ENCODE measurements around the gene PRPF19. TPM values are rescaled to one million over a fixed set of nuclear protein-coding genes. Genes with fewer than 3 reads are reported as not detected.

PRPF19 gene
- total and polyA plus RNA-seq, 9 donors: 32.6 to 94.5 (median 73.4) TPM

- no peaks in the 10 kb centered on the region for H3K27me3 ChIP-seq (ENCODE audit: control insufficient read depth, insufficient read depth, low read length)
- H3K27ac ChIP-seq (ENCODE audit: low read length): no peak overlapping the region
- H3K4me3 ChIP-seq (ENCODE audit: low read length): no peak overlapping the region
- no peak for DNase-seq
- H3K9me3 ChIP-seq (replicated peaks; ENCODE audit: control insufficient read depth, low read depth, low read length): no peaks in the 10 kb centered on the region
- H3K4me1 ChIP-seq (ENCODE audit: control insufficient read depth, insufficient read depth, low read length): peaks cover 47% of the 10 kb centered on the region
- WGBS (ENCODE audit: insufficient coverage): 100% methylated on average over 1 of the region's 1 CpG
- peaks cover 33% of the 10 kb centered on the region for H3K36me3 ChIP-seq (ENCODE audit: control insufficient read depth, insufficient read depth, low read length)
Measured at GRCh38 chr11:60917267-60917666, 10.9 kb upstream of the PRPF19 start.

GRCh38 chr11:60916669-60917206 lies 10.4 kb upstream of the PRPF19 start:
- H3K36me3 ChIP-seq (ENCODE audit: control insufficient read depth, insufficient read depth, low read length): peaks cover 28% of the 10 kb centered on the region
- no peaks in the 10 kb centered on the region for H3K27me3 ChIP-seq (ENCODE audit: control insufficient read depth, insufficient read depth, low read length)
- DNase-seq: no peak
- no peak overlapping the region for H3K27ac ChIP-seq (ENCODE audit: low read length)
- H3K9me3 ChIP-seq (replicated peaks; ENCODE audit: control insufficient read depth, low read depth, low read length): no peaks in the 10 kb centered on the region
- peaks cover 46% of the 10 kb centered on the region for H3K4me1 ChIP-seq (ENCODE audit: control insufficient read depth, insufficient read depth, low read length)
- WGBS (ENCODE audit: insufficient coverage): 73% methylated on average over 1 of the region's 3 CpGs
- H3K4me3 ChIP-seq (ENCODE audit: low read length): no peak overlapping the region

- WGBS (ENCODE audit: insufficient coverage): 2% methylated on average over 10 of the region's 17 CpGs
- Histone ChIP-seq H3K9me3 (replicated peaks; ENCODE audit: control insufficient read depth, low read depth, low read length) (no peaks in the 10 kb centered on the region), H3K4me3 (ENCODE audit: low read length) (peak overlapping the region; percentile 92), H3K27ac (ENCODE audit: low read length) (peak overlapping the region; percentile 100), H3K4me1 (ENCODE audit: control insufficient read depth, insufficient read depth, low read length) (peaks cover 53% of the 10 kb centered on the region), H3K27me3 (ENCODE audit: control insufficient read depth, insufficient read depth, low read length) (no peaks in the 10 kb centered on the region), H3K36me3 (ENCODE audit: control insufficient read depth, insufficient read depth, low read length) (peaks cover 15% of the 10 kb centered on the region)
- DNase-seq: peak; percentile 67
Measured at GRCh38 chr11:60915248-60915914, 9.0 kb upstream of the PRPF19 start.

GRCh38 chr11:60914633-60915247 lies 8.4 kb upstream of the PRPF19 start:
- DNase-seq: peak; percentile 76
- WGBS (ENCODE audit: insufficient coverage): 1% methylated on average over 18 of the region's 31 CpGs
- peaks cover 8% of the 10 kb centered on the region for H3K36me3 ChIP-seq (ENCODE audit: control insufficient read depth, insufficient read depth, low read length)
- H3K9me3 ChIP-seq (replicated peaks; ENCODE audit: control insufficient read depth, low read depth, low read length): no peaks in the 10 kb centered on the region
- H3K4me1 ChIP-seq (ENCODE audit: control insufficient read depth, insufficient read depth, low read length): peaks cover 53% of the 10 kb centered on the region
- H3K4me3 ChIP-seq (ENCODE audit: low read length): peak overlapping the region; percentile 92
- H3K27ac ChIP-seq (ENCODE audit: low read length): peak overlapping the region; percentile 100
- peaks cover 3% of the 10 kb centered on the region for H3K27me3 ChIP-seq (ENCODE audit: control insufficient read depth, insufficient read depth, low read length)

GRCh38 chr11:60913793-60914632 lies 7.6 kb upstream of the PRPF19 start, which contains the start of gene TMEM109:
TMEM109 (plus strand) TSS chr11:60914158; CDS start chr11:60919694, 5,536 bp downstream.
- peak within 1 kb of the TSS; percentile 100 for H3K27ac ChIP-seq (ENCODE audit: low read length)
- H3K4me3 ChIP-seq (ENCODE audit: low read length): peak within 1 kb of the TSS; percentile 92
- no peaks in the 10 kb centered on the region for H3K9me3 ChIP-seq (replicated peaks; ENCODE audit: control insufficient read depth, low read depth, low read length)
- H3K27me3 ChIP-seq (ENCODE audit: control insufficient read depth, insufficient read depth, low read length): peaks cover 3% of the 10 kb centered on the region
- peaks cover 48% of the 10 kb centered on the region for H3K4me1 ChIP-seq (ENCODE audit: control insufficient read depth, insufficient read depth, low read length)
- H3K36me3 ChIP-seq (ENCODE audit: control insufficient read depth, insufficient read depth, low read length): peaks cover 3% of the 10 kb centered on the region
- WGBS (ENCODE audit: insufficient coverage): under 1% methylated on average over 60 of the region's 70 CpGs
- peak; percentile 97 for DNase-seq

- WGBS (ENCODE audit: insufficient coverage): 64% methylated on average over 20 of the region's 22 CpGs
- no peaks in the 10 kb centered on the region for H3K36me3 ChIP-seq (ENCODE audit: control insufficient read depth, insufficient read depth, low read length)
- no peaks in the 10 kb centered on the region for H3K9me3 ChIP-seq (replicated peaks; ENCODE audit: control insufficient read depth, low read depth, low read length)
- peaks cover 3% of the 10 kb centered on the region for H3K27me3 ChIP-seq (ENCODE audit: control insufficient read depth, insufficient read depth, low read length)
- H3K4me1 ChIP-seq (ENCODE audit: control insufficient read depth, insufficient read depth, low read length): peaks cover 42% of the 10 kb centered on the region
- H3K27ac ChIP-seq (ENCODE audit: low read length): peak overlapping the region; percentile 100
- H3K4me3 ChIP-seq (ENCODE audit: low read length): peak overlapping the region; percentile 92
- DNase-seq: no peak
Measured at GRCh38 chr11:60912851-60913528, 6.6 kb upstream of the PRPF19 start.

- Histone ChIP-seq H3K27ac (ENCODE audit: low read length) (peak overlapping the region; percentile 30), H3K9me3 (replicated peaks; ENCODE audit: control insufficient read depth, low read depth, low read length) (no peaks in the 10 kb centered on the region), H3K4me3 (ENCODE audit: low read length) (no peak overlapping the region), H3K27me3 (ENCODE audit: control insufficient read depth, insufficient read depth, low read length) (peaks cover 3% of the 10 kb centered on the region), H3K36me3 (ENCODE audit: control insufficient read depth, insufficient read depth, low read length) (no peaks in the 10 kb centered on the region), H3K4me1 (ENCODE audit: control insufficient read depth, insufficient read depth, low read length) (peaks cover 42% of the 10 kb centered on the region)
- WGBS (ENCODE audit: insufficient coverage): 56% methylated on average over 11 of the region's 12 CpGs
- DNase-seq: no peak
Measured at GRCh38 chr11:60912223-60912850, 6.0 kb upstream of the PRPF19 start.

- DNase-seq: peak; percentile 53
- Histone ChIP-seq H3K4me3 (ENCODE audit: low read length) (no peak overlapping the region), H3K4me1 (ENCODE audit: control insufficient read depth, insufficient read depth, low read length) (peaks cover 34% of the 10 kb centered on the region), H3K36me3 (ENCODE audit: control insufficient read depth, insufficient read depth, low read length) (no peaks in the 10 kb centered on the region), H3K27me3 (ENCODE audit: control insufficient read depth, insufficient read depth, low read length) (peaks cover 3% of the 10 kb centered on the region), H3K27ac (ENCODE audit: low read length) (peak overlapping the region; percentile 49), H3K9me3 (replicated peaks; ENCODE audit: control insufficient read depth, low read depth, low read length) (no peaks in the 10 kb centered on the region)
- WGBS (ENCODE audit: insufficient coverage): 61% methylated on average over 4 of the region's 5 CpGs
Measured at GRCh38 chr11:60910711-60911380, 4.5 kb upstream of the PRPF19 start.

- H3K4me1 ChIP-seq (ENCODE audit: control insufficient read depth, insufficient read depth, low read length): peaks cover 34% of the 10 kb centered on the region
- H3K36me3 ChIP-seq (ENCODE audit: control insufficient read depth, insufficient read depth, low read length): no peaks in the 10 kb centered on the region
- no peak overlapping the region for H3K4me3 ChIP-seq (ENCODE audit: low read length)
- DNase-seq: peak; percentile 64
- H3K9me3 ChIP-seq (replicated peaks; ENCODE audit: control insufficient read depth, low read depth, low read length): no peaks in the 10 kb centered on the region
- peaks cover 3% of the 10 kb centered on the region for H3K27me3 ChIP-seq (ENCODE audit: control insufficient read depth, insufficient read depth, low read length)
- peak overlapping the region; percentile 17 for H3K27ac ChIP-seq (ENCODE audit: low read length)
- 64% methylated on average over 3 of the region's 3 CpGs for WGBS (ENCODE audit: insufficient coverage)
Measured at GRCh38 chr11:60910281-60910687, 3.9 kb upstream of the PRPF19 start.
